GM19023 (cell line): Measurements from ENCODE around the gene FAU.
"Not testable (repeated sequence)": the region's sequence is repeated elsewhere in the genome, so short reads cannot be mapped to it uniquely, and the experiment has no call there.

Experiments
- ATAC-seq: cut with Tn5 transposase; IDR thresholded peaks from one replicate; pipeline ENCODE4 v1.9.1; 2021; ENCODE audit warnings: mild to moderate bottlenecking, moderate library complexity; ENCODE audit not compliant: unreplicated experiment

The FAU gene

DNA sequence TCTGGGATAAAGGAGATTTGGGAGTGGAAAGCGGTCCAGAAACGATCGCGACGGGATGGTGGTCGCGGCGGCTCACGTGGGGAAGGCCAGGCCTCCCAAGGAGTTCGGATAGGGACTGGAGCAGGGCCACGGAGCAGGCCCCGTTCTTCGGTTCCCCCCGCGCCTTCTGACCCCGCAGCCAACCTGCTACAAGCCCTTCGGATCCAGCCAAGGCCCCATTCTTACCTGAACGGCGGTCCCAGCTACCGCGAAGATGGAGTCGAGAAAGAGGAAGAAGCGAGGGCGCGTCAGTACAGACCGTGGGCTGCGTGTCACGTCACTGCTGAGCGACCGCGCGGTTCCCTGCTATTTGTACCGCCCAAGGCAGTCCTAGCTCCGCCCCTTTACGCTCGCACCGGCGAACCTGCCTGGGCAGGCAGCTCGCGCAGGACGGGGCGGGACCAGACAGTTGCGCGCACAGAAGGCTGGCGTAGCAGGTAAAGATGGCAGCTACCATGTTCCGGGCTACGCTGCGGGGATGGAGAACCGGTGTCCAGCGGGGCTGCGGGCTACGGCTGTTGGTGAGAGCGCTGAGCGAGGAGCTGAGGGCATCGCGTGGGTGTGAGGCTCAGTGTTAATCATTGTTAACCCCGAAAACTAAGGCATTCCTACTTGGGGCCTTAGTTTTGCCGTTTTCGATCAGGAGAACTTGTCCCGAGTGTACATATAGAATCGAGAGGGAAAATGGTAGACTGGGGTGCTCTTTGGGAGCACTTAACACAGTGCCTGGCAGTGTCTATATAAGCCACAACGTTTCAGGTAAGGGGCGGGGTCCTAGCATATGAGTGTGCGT is at the start of gene FAU, which contains the start of gene MRPL49:
TSS of gene FAU (minus strand) at position 270 of the 832 bp plus-strand sequence. CDS start 321 bp downstream, outside the sequence.
TSS of gene MRPL49 (plus strand) at position 457 of the 832 bp plus-strand sequence. CDS start at position 483, 26 bp downstream.
- ATAC-seq = peak; percentile 62

GRCh38 chr11:65170058-65170534 is 48.2 kb upstream of the FAU start, which contains the start of gene SPDYC:
SPDYC (plus strand) TSS chr11:65170233; CDS start chr11:65171358, 1,125 bp downstream.
- ATAC-seq = no peak

DNA sequence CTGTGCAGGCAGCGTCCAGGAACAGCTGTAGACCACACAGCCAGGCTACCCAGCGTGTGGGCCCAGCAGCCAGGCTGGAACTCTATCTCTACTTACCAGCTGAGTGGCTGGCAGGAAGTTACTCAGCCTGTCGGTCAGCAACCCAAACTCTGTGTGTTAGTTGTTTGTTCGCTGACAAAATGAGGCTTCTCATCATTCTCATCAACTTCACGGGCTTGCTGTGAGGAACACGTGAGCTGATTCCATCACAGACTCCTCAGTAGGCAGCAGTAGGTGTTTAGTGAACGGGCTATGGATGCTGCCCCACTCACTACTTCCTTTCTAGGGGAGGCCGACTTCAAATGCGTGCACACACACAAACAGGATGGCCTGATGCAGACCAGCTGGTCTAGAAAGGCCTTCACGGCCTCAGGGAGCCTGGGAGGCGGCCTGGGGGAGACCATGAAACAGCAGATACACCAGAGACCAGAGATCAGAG is 47.3 kb upstream of the FAU start:
- ATAC-seq = no peak

GRCh38 chr11:65167656-65168055 is 45.7 kb upstream of the FAU start:
- ATAC-seq = no peak

DNA sequence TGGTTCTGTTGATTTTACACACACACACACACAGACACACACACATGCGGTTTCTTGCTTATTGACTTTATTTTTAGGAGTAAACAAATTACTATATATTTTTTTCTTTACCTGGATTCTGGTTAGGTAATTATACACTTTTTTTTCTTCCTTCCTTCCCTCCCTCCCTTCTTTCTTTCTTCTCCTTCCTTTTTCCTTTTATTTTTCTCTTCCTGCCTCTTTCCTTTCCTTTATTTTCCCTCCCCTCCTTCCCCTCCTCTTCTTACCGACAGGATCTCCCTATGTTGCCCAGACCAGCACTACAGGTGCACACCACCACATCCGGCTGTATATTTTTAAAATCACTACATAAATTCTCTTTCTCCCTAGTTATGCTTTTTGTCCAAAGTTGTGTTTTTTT is 45.0 kb upstream of the FAU start:
- no peak for ATAC-seq

DNA sequence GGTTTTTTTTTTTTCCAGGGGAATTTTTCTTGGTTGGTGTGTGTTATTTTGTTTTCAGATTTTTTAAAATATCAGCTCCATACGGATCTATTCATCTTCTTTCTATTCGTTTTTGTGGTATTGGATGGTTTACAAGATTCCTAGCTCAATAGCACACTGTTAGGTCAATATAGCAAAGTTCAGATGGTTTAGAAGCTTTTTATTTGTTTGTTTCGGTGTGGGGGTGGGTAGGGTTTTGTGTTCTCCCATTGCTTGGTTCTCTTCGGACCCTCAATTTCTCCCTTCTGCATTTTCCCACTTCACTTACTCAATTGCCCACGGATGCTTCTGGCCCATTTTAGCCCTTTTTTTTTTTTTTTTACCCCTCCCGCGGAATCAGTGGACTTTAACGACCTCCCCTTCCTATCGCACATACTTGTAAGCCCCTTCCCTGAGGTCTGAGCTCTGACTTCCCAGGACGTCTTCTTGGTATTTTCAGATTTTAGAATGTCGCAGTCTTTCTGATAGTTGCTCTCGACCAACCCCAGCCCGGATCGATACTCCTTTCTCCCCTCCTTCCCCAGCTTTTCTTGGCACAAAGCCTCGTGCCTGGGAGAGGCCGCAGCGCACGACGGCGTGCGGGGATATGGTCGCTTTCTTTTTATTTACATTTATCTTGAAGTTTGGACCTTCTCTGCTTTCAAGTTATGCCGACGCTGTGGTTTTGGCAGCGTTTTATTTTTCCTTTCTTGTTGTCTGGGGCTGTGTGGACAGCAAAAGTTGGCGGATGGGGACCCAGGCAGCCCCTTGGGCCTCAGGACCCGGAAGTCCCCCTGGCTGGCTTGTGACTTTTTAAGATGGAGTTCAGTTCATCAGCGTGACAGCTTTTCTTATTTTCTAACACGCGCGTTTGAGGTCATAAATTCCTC is 43.7 kb upstream of the FAU start:
- no peak for ATAC-seq

GRCh38 chr11:65163684-65164083 is 41.8 kb upstream of the FAU start:
- ATAC-seq = no peak

- ATAC-seq = no peak
Observed at GRCh38 chr11:65160643-65161042, 38.7 kb upstream of the FAU start.

GRCh38 chr11:65159012-65159411 is 37.1 kb upstream of the FAU start:
- ATAC-seq = no peak

- no peak for ATAC-seq
Observed at GRCh38 chr11:65157336-65157735, 35.4 kb upstream of the FAU start.

DNA sequence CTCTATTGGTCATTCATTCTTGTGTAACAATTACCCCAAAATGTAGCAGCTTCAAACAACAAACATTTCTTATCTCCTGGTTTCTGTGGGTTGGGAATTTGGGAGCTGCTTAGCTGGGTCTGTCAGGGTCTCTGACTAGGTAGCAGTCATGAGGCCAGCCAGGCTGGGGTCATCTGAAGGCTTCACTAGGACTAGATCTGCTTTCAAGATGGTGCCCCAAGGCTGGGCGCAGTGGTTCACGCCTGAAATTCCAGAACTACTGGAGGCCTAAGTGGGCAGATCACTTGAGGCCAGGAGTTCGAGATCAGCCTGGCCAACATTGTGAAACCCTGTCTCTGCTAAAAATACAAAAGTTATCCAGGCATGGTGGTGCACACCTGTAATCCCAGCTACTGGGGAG is 35.0 kb upstream of the FAU start:
- no peak for ATAC-seq

DNA sequence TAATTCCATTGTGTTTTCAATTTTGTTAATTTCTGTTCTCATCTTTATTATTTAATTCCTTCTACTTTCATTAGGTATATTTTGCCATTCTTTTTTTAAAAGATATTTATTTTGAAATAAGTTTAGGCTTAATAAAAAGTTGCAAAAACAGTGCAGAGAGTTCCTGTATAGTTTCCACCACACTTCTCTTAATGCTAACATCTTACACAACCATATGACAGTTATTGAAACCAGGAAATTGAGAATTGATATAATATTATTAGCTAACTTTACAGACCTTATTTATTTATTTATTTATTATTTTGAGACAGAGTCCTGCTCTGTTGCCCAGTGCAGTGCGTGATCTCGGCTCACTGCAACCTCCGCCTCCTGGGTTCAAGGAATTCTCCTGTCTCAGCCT is 34.3 kb upstream of the FAU start:
- ATAC-seq = no peak

DNA sequence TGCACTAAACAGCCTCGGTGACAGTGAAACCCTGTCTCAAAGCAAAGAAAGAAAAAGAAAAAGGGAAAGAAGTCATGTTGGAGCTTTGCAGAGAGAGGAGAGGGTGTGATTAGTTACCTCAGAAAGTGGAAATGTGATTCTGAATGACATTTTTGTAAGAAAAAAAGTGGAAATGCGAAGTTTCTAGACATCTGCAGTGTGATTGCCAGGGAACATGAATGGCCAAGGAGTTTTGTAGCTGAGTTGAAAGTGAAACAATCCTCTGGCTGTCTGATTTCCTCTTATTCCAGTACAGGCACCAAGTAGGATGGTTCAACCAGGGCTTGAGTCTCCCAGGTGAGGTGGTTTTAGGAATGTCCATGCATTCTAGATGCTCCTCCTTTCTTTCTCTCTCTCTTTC is 30.2 kb upstream of the FAU start:
- no peak for ATAC-seq

DNA sequence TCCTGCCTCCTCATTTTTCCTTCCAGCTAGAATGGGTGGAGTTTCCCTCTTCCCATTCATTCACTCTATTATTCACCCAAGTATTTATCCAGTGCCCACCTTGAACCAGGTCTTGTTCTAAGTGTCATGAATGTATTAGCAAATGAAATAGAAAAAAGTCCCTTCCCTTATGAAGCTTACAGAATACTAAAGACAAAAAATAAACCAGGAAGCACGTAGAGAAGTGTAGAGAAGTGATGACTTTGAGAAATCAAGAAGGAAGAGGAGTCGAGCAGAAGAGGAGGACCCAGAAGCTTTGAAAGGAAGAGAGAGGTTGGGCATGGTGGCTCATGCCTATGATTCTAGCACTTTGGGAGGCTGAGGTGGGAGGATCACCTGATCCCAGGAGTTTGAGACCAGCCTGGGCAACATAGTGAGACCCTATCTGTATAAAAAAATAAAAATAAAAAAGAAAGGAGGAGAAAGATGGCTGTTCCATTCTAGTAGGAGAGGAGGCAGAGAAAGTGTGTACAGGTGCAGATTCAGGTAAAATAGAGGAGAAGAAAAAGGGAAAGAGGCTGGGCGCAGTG is 29.5 kb upstream of the FAU start:
- no peak for ATAC-seq

DNA sequence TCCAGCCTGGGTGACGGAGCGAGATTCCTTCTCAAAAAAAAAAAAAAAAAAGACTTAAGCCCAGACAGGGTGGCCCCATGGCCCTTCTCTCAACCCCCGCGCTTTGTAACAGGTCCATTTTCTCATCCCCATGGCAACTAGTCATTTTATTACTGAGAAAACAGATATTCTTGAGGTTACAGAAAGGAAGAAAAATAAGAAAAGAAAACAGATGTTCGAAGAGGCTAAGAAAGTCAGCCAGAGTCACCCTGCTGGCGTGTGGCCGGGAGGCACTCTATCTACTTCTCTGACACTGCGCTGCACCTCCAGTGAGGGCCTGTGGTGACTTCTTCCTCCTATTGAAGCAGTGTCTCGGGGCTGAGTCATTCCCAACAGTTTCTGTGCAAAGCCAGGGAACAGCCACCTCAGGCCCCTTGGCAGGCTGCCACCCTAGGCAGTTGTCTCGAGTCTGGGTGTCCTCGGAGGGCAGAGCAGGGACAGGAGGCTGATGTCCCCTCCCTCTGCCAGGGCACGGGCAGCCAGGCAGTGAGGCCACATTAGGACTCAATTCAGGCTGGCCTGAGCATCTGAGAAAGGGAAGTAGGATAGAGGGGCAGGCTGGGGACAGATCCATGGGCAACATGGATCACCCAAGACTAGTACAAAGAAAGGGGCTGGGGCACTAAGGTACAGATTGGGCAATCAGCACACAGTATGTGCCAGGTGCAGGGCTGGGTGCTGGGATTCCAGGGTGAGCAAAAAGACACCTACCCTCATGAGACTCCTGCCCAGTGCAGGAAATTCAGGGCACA is 28.8 kb upstream of the FAU start:
- no peak for ATAC-seq

GRCh38 chr11:65150131-65150508 is 28.2 kb upstream of the FAU start:
- ATAC-seq = not testable (repeated sequence)

DNA sequence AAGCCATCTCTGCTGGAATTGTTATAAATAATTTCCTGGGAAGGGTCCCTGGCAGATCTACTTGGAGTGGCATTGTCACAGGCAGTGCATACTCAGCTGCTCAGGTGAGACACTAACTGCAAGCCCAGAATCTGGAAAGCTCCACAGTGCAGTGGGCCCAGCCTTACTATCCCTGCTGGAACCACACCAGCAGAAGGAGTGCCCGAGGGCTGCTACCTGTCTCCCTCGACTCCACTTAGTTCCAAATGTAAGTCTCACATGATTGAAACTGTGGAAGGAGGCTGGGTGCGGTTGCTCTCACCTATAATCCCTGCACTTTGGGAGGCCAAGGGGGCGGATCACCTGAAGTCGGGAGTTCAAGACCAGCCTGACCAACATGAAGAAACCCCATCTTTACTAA is 26.7 kb upstream of the FAU start:
- ATAC-seq = no peak

DNA sequence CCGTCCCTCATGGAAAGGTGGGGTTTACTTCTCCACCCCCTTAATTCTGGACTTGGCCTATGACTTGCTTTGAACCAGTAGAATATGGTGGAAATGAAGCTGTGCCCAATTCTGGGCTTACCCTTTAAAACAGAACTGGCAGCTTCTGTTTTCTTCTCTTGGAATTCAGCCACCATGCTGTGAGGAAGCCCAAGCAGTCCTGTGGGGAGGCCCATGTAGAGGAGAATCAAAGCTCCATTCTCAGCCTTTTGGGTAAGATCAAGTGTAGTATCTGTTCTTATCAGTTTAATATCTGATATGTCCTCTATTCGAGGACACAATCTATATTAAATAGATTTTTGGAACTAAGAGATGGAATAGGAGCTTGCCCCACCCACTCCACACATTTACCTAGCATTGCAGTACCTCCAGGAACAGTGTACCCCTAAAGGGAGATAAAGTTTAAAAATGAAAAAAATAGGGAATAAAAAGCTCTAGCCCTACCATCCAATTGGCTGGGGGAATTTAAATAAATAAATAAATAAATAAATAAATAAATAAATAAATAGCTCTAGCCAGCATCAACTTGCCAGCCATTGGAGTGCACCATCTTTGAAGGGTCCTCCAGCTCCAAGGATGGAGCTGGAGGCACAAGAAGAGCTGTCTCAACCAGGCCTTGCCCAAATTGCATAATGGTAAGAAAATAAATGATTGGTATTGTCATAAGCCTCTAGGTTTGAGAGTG is 25.6 kb upstream of the FAU start:
- no peak for ATAC-seq

- ATAC-seq = no peak
Observed at GRCh38 chr11:65141896-65142494, 20.1 kb upstream of the FAU start.
